Naive thymus-derived CD4-positive, alpha-beta T cell (primary cell): ENCODE results near the gene YJEFN3. TPM values are rescaled to one million over a fixed set of nuclear protein-coding genes. Genes with fewer than 3 reads are reported as not detected.

Experiments used
- ATAC-seq: fragments of 150-1000 bp; cut with Tn5 transposase; 2 replicates; pipeline ENCODE4 v1.10.0; 2021; ENCODE audit warnings: mild to moderate bottlenecking, moderate library complexity
- CTCF ChIA-PET: fragments of 350-600 bp; sonication (Branson Sonifier 250); formaldehyde crosslinking; loops from one replicate; lab custom pipeline; 2021; ENCODE audit warnings: antibody characterized with exemption; lab: Charles Lee
- POLR2A ChIA-PET: fragments of 350-600 bp; sonication (Branson Sonifier 250); formaldehyde crosslinking; loops from one replicate; lab custom pipeline; 2021; ENCODE audit warnings: antibody characterized with exemption, inconsistent platforms; lab: Charles Lee
- DNase-seq, 9 donors: peaks; one replicate each; pipeline versions ENCODE4 v3.0.0 to v3.0.0-alpha.2; 2020 to 2022; ENCODE audit warnings: mixed read lengths in 1 of 9
- H3K27ac ChIP-seq: one replicate; pipeline ENCODE4 v1.7.0; 2013; ENCODE audit warnings: mild to moderate bottlenecking, low read depth, low read length, moderate library complexity
- H3K27me3 ChIP-seq, 2 donors: one replicate each; pipeline ENCODE4 v1.7.0; 2013; ENCODE audit warnings: low read length in 2 of 2, mild to moderate bottlenecking in 2 of 2, moderate library complexity in 2 of 2; ENCODE audit not compliant: control insufficient read depth in 2 of 2, insufficient read depth in 2 of 2
- H3K36me3 ChIP-seq, 3 experiments: 1 replicate in 2 of 3; 2 replicates in 1 of 3; pipeline ENCODE4 v1.7.0; 2013; ENCODE audit warnings: low read length in 3 of 3, mild to moderate bottlenecking in 3 of 3, moderate library complexity in 1 of 3; ENCODE audit not compliant: insufficient read depth in 3 of 3, control insufficient read depth in 2 of 3
- H3K4me1 ChIP-seq, 2 donors: one replicate each; pipeline ENCODE4 v1.7.0; 2013; ENCODE audit warnings: low read length in 2 of 2, mild to moderate bottlenecking in 2 of 2, moderate library complexity in 1 of 2; ENCODE audit not compliant: control insufficient read depth in 2 of 2, insufficient read depth in 2 of 2
- H3K4me3 ChIP-seq: 2 replicates; pipeline ENCODE4 v1.7.0; 2013; ENCODE audit warnings: mild to moderate bottlenecking, low read length
- H3K9me3 ChIP-seq, 3 experiments: 1 replicate in 2 of 3; 2 replicates in 1 of 3; pipeline ENCODE4 v1.7.0; 2013; ENCODE audit warnings: low read length in 3 of 3; ENCODE audit not compliant: control insufficient read depth in 2 of 3
- H3K27ac Mint-ChIP-seq, 9 donors: one replicate each; pipeline ENCODE4 v1.8.0; 2020 to 2022; ENCODE audit warnings: mixed read lengths in 9 of 9, mild to moderate bottlenecking in 8 of 9, moderate library complexity in 5 of 9, inconsistent platforms in 2 of 9
- H3K27me3 Mint-ChIP-seq, 5 donors: one replicate each; pipeline ENCODE4 v1.8.0; 2021 to 2022; ENCODE audit warnings: mixed read lengths in 5 of 5, mild to moderate bottlenecking in 1 of 5
- H3K36me3 Mint-ChIP-seq, 5 donors: one replicate each; pipeline ENCODE4 v1.8.0; 2020 to 2022; ENCODE audit warnings: mixed read lengths in 5 of 5, mild to moderate bottlenecking in 3 of 5, inconsistent platforms in 1 of 5
- H3K4me1 Mint-ChIP-seq, 7 donors: one replicate each; pipeline ENCODE4 v1.8.0; 2020 to 2022; ENCODE audit warnings: mixed read lengths in 7 of 7, mild to moderate bottlenecking in 3 of 7, inconsistent platforms in 1 of 7
- H3K4me3 Mint-ChIP-seq, 10 donors: one replicate each; pipeline ENCODE4 v1.8.0; 2020 to 2022; ENCODE audit warnings: mild to moderate bottlenecking in 10 of 10, mixed read lengths in 10 of 10, moderate library complexity in 6 of 10, inconsistent platforms in 2 of 10
- H3K9me3 Mint-ChIP-seq, 11 donors: one replicate each; pipeline ENCODE4 v1.8.0; 2020 to 2022; ENCODE audit warnings: mixed read lengths in 11 of 11, mild to moderate bottlenecking in 4 of 11, inconsistent platforms in 1 of 11, moderate library complexity in 1 of 11
- intact Hi-C, 2 donors: fragments of 100-400 bp; cut with micrococcal nuclease; formaldehyde crosslinking; loops; one replicate each; pipeline ENCODE4 v1.15.1; 2023
- polyA plus RNA-seq, 2 donors: library from polyadenylated mRNA; unstranded; fragments of 300-500 nt; fragmentation: Illumina TruSeq; gene quantifications; one replicate each; pipeline ENCODE4 v1.2.3, GENCODE V29; 2021
- total RNA-seq, 6 experiments: library from RNA in 5 of 6; stranded (reverse) in 5 of 6; gene quantifications; 1 replicate in 5 of 6; 2 replicates in 1 of 6; pipeline ENCODE4 v1.2.3 and lab custom pipeline; 2021 to 2026

The YJEFN3 gene
- total and polyA plus RNA-seq, 7 experiments from 2014 or later = 0.68 to 18.2 (median 9.2) TPM; not detected in 1

DNA sequence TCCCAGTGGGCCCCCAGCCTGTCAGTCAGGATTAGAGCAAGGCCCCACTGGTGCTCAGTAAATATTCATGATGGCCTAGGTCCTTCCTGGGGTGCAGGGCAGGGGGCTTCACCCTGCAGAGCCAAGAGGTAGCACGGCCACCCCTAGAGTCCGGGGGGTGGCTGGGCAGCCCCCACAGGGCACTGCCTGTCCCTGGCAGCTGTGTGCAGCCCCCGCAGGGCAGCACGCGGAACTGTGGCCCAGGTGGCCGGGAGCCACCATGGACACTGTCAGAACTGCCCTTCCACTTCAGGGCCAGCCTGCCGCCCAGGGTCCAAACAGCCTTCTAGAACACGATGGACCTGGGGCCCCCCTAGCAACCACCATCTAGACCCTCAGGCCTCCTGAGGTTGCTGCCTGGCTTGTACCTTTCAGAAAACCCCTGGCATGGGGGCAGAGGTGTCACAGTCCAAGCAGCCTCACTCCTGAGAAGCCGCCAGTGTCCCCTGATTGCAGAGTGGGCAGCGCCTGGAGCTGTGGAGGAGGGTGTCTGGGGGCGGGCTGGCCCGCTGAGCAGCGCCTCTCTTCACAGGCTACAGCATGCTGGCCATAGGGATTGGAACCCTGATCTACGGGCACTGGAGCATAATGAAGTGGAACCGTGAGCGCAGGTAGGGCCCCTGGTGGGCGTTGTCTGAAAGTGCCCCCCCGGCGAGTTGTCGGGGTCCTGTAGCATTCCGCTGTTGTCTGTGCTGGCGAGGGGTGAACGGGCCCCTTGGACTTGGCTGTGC, 2.9 kb upstream of the YJEFN3 start:
- no peak overlapping the region for H3K4me3 ChIP-seq
- ATAC-seq (no peak), DNase-seq (no peak)
- Mint-ChIP-seq H3K4me3 (no peak overlapping the region), H3K27me3 (no peaks in the 10 kb centered on the region), H3K9me3 (no peaks in the 10 kb centered on the region), H3K27ac (peak overlapping the region in 2 of 9 donors; percentile 30 to 43), H3K36me3 (peaks cover 0 to 9% (median 8%) of the 10 kb centered on the region in 5 donors), H3K4me1 (peaks cover 3 to 11% (median 10%) of the 10 kb centered on the region in 7 donors)
- no peaks in the 10 kb centered on the region for H3K27me3 ChIP-seq
- ChIA-PET CTCF (interaction anchor here (0.6 kb wide), 1 partner anchor 198 kb away, joined by 3 read pairs; no protein-coding TSS in a partner anchor), POLR2A (interaction anchor here (1.0 kb wide), 1 partner anchor 10 kb away, joined by 7 read pairs; the partner anchor contains the start of genes NDUFA13 and TSSK6)
- H3K36me3 ChIP-seq = peaks cover 0 to 53% (median 3%) of the 10 kb centered on the region in 3 experiments
- no peak overlapping the region for H3K27ac ChIP-seq
- no peaks in the 10 kb centered on the region for H3K9me3 ChIP-seq
- intact Hi-C loops = no loop called here
- no peaks in the 10 kb centered on the region for H3K4me1 ChIP-seq

DNA sequence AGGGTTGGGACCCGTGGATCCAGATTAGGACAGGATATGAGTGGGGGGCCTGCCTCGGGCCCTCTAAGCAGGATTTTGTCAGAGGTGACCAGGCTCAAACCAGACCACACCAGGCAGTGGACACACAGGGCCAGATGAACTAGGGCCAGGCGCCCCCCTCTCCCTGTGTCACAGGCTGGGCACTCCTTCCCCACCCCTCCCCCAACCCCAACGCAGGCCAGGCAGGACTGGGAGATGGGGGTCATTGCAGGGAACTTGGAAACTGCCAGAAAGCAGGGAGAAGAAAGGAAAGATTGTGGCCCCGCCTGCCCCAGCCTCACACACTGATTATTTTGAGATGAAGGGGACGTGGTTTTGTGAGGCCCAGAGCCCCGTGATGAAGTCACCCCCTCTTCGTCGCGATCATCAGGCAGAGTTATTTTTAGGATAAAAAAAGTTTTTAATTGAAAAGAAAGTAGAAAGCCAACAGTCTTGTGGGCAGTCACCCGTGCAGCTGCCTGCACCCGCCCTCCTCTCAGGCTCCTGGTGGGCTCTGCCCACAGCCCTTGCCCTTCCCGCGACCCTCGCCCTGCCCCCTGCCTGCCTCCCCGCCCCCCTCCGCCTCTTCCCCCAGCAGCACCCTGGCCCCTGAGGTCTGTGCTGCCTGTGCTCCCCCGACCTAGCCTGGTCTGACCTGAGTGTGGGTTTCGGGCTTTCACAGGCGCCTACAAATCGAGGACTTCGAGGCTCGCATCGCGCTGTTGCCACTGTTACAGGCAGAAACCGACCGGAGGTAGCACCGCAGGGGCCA, 1.9 kb upstream of the YJEFN3 start:
- DNase-seq (no peak), ATAC-seq (no peak)
- Mint-ChIP-seq H3K4me1 (peaks cover 0 to 9% (median 7%) of the 10 kb centered on the region in 7 donors), H3K36me3 (peaks cover 0 to 8% (median 5%) of the 10 kb centered on the region in 5 donors), H3K27me3 (no peaks in the 10 kb centered on the region), H3K4me3 (no peak overlapping the region), H3K9me3 (no peaks in the 10 kb centered on the region), H3K27ac (peak overlapping the region in 2 of 9 donors; percentile 14 to 43)
- Histone ChIP-seq H3K4me3 (no peak overlapping the region), H3K4me1 (no peaks in the 10 kb centered on the region), H3K27me3 (no peaks in the 10 kb centered on the region), H3K9me3 (no peaks in the 10 kb centered on the region), H3K27ac (no peak overlapping the region), H3K36me3 (peaks cover 0 to 53% (median 3%) of the 10 kb centered on the region in 3 experiments)
- ChIA-PET POLR2A (no interaction called here), CTCF (no interaction called here)
- intact Hi-C loops = no loop called here

DNA sequence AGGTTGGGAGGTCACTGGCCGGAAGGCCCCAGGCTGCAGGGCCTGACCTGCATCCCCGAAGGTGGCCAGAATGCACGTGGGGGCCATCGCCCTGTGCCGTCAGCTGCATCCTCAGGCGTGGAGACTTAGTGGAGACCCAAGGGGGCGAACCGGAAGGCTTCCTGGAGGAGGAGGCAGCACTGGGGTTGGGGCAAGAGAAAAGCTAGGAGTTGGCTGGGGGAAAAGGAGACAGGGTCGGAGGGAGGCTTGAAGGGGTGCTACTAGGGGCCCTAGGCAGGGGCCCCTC, 1.4 kb upstream of the YJEFN3 start:
- H3K27me3 Mint-ChIP-seq = no peaks in the 10 kb centered on the region
- POLR2A ChIA-PET = no interaction called here
- peaks cover 3 to 5% of the 10 kb centered on the region in 2 donors for H3K4me1 ChIP-seq
- no peaks in the 10 kb centered on the region for H3K27me3 ChIP-seq
- no peak overlapping the region for H3K4me3 ChIP-seq
- no peaks in the 10 kb centered on the region for H3K9me3 Mint-ChIP-seq
- peaks cover 0 to 53% (median 3%) of the 10 kb centered on the region in 3 experiments for H3K36me3 ChIP-seq
- peaks cover 0 to 8% (median 5%) of the 10 kb centered on the region in 5 donors for H3K36me3 Mint-ChIP-seq
- H3K4me3 Mint-ChIP-seq = no peak overlapping the region
- no peak for ATAC-seq
- intact Hi-C loops = no loop called here
- H3K4me1 Mint-ChIP-seq = peaks cover 4 to 12% (median 10%) of the 10 kb centered on the region in 7 donors
- H3K9me3 ChIP-seq = no peaks in the 10 kb centered on the region
- no peak for DNase-seq
- CTCF ChIA-PET = no interaction called here
- no peak overlapping the region for H3K27ac Mint-ChIP-seq
- no peak overlapping the region for H3K27ac ChIP-seq

DNA sequence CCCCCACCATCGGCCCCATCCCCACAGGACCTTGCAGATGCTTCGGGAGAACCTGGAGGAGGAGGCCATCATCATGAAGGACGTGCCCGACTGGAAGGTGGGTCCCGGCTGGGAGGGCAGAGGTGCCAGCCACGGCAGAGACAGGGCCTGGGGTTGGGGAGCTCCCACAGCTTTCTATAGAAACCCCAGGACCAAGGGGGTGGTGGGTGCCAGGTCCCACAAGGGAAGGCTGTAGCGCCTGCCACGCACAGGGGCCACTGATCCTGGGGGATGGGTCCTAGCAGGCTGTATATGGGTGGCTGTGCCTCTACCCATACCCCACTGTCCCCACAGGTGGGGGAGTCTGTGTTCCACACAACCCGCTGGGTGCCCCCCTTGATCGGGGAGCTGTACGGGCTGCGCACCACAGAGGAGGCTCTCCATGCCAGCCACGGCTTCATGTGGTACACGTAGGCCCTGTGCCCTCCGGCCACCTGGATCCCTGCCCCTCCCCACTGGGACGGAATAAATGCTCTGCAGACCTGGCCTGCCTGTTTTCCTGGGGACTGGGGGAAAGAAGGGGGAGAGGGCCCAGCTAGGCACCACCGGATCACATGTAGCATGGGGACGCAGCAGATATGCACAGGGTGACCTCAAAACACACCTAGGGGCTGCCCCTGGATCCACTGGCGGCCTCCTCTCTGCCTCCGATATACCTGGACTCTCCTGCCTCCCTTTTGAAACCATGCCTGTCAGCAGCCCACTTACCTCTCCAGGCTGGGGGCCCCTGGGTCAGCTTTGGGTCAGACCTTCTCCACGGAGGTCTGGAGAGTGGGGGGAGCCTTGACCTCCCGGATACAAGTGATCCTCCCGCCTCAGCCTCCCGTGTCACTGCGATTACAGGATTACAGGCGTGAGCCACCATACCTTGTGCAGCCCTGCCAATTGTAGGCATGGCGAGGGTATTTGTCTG, 761 bp upstream of the YJEFN3 start:
- no peak for DNase-seq
- H3K27ac ChIP-seq = no peak overlapping the region
- ATAC-seq = no peak
- intact Hi-C loops = no loop called here
- no peak overlapping the region for H3K4me3 ChIP-seq
- H3K9me3 ChIP-seq = no peaks in the 10 kb centered on the region
- no peaks in the 10 kb centered on the region for H3K9me3 Mint-ChIP-seq
- no peak overlapping the region for H3K4me3 Mint-ChIP-seq
- ChIA-PET CTCF (interaction anchor here (1.3 kb wide), 1 partner anchor 116 kb away, joined by 4 read pairs; no protein-coding TSS in a partner anchor), POLR2A (no interaction called here)
- H3K36me3 Mint-ChIP-seq = peaks cover 0 to 4% (median 2%) of the 10 kb centered on the region in 5 donors
- no peaks in the 10 kb centered on the region for H3K27me3 ChIP-seq
- H3K4me1 ChIP-seq = peaks cover 3 to 9% of the 10 kb centered on the region in 2 donors
- H3K4me1 Mint-ChIP-seq = peaks cover 5 to 10% (median 9%) of the 10 kb centered on the region in 7 donors
- H3K27me3 Mint-ChIP-seq = no peaks in the 10 kb centered on the region
- peaks cover 0 to 53% (median 3%) of the 10 kb centered on the region in 3 experiments for H3K36me3 ChIP-seq
- peak overlapping the region in 1 of 9 donors; percentile 14 for H3K27ac Mint-ChIP-seq

DNA sequence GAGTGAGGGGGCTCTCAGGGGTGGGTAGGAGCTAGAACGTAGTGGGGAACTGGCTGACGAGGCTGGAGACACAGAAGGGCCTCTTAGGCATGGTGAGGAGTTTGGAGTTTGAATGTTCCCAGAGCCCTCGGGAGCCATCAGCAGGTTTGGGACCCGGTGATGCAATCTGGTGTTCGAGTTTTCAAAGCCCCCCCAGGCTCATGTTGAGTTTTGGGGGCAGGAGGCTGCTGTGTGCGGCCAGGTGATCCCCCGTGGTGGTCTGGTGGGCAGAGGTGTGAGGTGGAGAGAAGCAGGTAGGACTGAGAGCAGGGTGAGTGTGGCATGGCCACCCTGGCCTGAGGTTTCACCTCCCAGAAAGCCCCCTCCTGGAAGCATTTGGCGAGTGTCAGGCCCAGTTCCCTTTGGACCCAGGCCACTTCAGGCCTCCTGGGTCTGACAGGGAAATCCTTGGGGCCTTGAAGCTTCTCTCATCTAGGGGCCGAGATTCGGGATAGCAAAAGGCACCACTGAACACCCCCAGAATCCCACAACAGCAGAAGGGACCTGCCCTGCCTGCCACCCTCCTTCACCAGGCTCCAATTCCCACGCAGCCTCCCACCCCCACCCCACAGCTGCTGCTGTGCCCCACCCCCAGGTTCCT, 1.2 kb downstream of the YJEFN3 start:
- peaks cover 3 to 9% of the 10 kb centered on the region in 2 donors for H3K4me1 ChIP-seq
- Mint-ChIP-seq H3K9me3 (peaks cover 0 to 4% (median 0%) of the 10 kb centered on the region in 11 donors), H3K36me3 (peaks cover 0 to 4% (median 0%) of the 10 kb centered on the region in 5 donors), H3K4me3 (no peak overlapping the region), H3K4me1 (peaks cover 8 to 17% (median 16%) of the 10 kb centered on the region in 7 donors), H3K27me3 (no peaks in the 10 kb centered on the region), H3K27ac (peak overlapping the region in 2 of 9 donors; percentile 21 to 52)
- ATAC-seq = no peak
- ChIA-PET CTCF (interaction anchor here (0.5 to 1.3 kb wide), 2 partner anchors 114 to 1846 kb away, joined by 3 to 4 read pairs; no protein-coding TSS in a partner anchor), POLR2A (interaction anchor here (1.3 to 1.4 kb wide), 2 partner anchors 14 to 114 kb away, joined by 3 read pairs; partner anchors contain the start of genes GMIP and NDUFA13)
- DNase-seq = no peak
- no peak overlapping the region for H3K27ac ChIP-seq
- H3K27me3 ChIP-seq = no peaks in the 10 kb centered on the region
- H3K4me3 ChIP-seq = no peak overlapping the region
- intact Hi-C loops = loop anchor here in 1 of 2 donors (5.0 kb wide), 1 partner anchor 97 kb away; the partner anchor contains the start of gene LPAR2
- H3K36me3 ChIP-seq = peaks cover 0 to 41% (median 3%) of the 10 kb centered on the region in 3 experiments
- no peaks in the 10 kb centered on the region for H3K9me3 ChIP-seq
